Esophagus muscularis mucosa (tissue), 3 donors: ENCODE results near the gene NLRX1.

Experiments used
- POLR2A ChIP-seq: fragments of 450-650 bp; IDR thresholded peaks from one replicate; pipeline ENCODE4 v1.6.1; 2017; ENCODE audit warnings: antibody characterized with exemption, moderate library complexity, mild to moderate bottlenecking, low read depth
- POLR2AphosphoS5 ChIP-seq, 2 donors: sonication (generic); formaldehyde crosslinking; IDR thresholded peaks; one replicate each; pipeline ENCODE4 v1.6.1; 2017; ENCODE audit warnings: antibody characterized with exemption in 2 of 2
- TF ChIP-seq, protein P1 (sequence below), 3 experiments: fragments of 200-600 bp in 2 of 3; fragments of 450-650 bp in 1 of 3; sonication (generic) in 2 of 3; IDR thresholded peaks; one replicate each; pipeline ENCODE4 v1.5.1; 2017 to 2019; ENCODE audit warnings: antibody characterized with exemption in 3 of 3, mild to moderate bottlenecking in 2 of 3, moderate library complexity in 1 of 3

DNA sequence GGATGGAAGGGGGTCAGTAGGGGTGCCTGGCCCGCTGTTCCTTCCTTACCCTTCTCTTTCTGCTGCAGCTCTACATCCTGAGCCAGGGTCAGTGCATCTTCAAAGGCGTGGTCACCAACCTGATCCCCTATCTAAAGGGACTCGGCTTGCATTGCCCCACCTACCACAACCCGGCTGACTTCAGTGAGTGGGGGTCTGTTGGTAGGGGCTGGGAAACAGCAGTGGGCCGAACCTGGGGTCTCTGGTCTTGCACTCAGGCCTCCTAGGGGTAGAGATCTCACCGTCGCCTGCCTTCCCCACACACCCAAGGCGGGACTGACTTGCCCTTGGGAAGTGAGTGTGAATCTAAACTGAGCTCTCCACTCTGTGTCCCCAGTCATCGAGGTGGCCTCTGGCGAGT, 12.0 kb upstream of the NLRX1 start:
- TF ChIP-seq, protein P1, sequence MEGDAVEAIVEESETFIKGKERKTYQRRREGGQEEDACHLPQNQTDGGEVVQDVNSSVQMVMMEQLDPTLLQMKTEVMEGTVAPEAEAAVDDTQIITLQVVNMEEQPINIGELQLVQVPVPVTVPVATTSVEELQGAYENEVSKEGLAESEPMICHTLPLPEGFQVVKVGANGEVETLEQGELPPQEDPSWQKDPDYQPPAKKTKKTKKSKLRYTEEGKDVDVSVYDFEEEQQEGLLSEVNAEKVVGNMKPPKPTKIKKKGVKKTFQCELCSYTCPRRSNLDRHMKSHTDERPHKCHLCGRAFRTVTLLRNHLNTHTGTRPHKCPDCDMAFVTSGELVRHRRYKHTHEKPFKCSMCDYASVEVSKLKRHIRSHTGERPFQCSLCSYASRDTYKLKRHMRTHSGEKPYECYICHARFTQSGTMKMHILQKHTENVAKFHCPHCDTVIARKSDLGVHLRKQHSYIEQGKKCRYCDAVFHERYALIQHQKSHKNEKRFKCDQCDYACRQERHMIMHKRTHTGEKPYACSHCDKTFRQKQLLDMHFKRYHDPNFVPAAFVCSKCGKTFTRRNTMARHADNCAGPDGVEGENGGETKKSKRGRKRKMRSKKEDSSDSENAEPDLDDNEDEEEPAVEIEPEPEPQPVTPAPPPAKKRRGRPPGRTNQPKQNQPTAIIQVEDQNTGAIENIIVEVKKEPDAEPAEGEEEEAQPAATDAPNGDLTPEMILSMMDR (IDR thresholded peaks at IDR 0.05): no peak
- no peak for TF ChIP-seq POLR2A
- no peak for TF ChIP-seq POLR2AphosphoS5 (IDR thresholded peaks at IDR 0.05)
